Loucy (cell line): ENCODE results near the gene RBM33.

Experiments
- H2AFZ ChIP-seq: fragments of 200-600 bp; sonication (generic); 2 replicates; pipeline ENCODE4 v1.6.0; 2016; ENCODE audit warnings: antibody characterized with exemption, mild to moderate bottlenecking, low read length, moderate library complexity
- H3F3A ChIP-seq: fragments of 200-600 bp; 2 replicates; pipeline ENCODE4 v1.6.0; 2016; ENCODE audit warnings: antibody characterized with exemption, low read depth, mild to moderate bottlenecking
- H3K27me3 ChIP-seq: fragments of 200-600 bp; sonication (generic); 2 replicates; pipeline ENCODE4 v1.6.1; 2014; ENCODE audit warnings: low read length, mild to moderate bottlenecking; ENCODE audit not compliant: insufficient read depth, poor library complexity, severe bottlenecking
- H3K36me3 ChIP-seq: fragments of 200-600 bp; sonication (generic); 2 replicates; pipeline ENCODE4 v1.6.1; 2016; ENCODE audit warnings: low read length; ENCODE audit not compliant: insufficient read depth
- H3K4me1 ChIP-seq: fragments of 200-600 bp; sonication (generic); 2 replicates; pipeline ENCODE4 v1.5.1; 2014; ENCODE audit warnings: low read length, mild to moderate bottlenecking; ENCODE audit not compliant: insufficient read depth, poor library complexity, severe bottlenecking
- H3K4me2 ChIP-seq: fragments of 200-600 bp; sonication (generic); 2 replicates; pipeline ENCODE4 v1.6.0; 2014; ENCODE audit warnings: antibody characterized with exemption, low read length, low read depth, mild to moderate bottlenecking; ENCODE audit not compliant: poor library complexity, severe bottlenecking
- H3K4me3 ChIP-seq: fragments of 200-600 bp; sonication (generic); 2 replicates; pipeline ENCODE4 v1.5.1; 2014; ENCODE audit warnings: low read length, mild to moderate bottlenecking, mixed read lengths; ENCODE audit not compliant: poor library complexity, severe bottlenecking
- H3K79me2 ChIP-seq: fragments of 200-600 bp; sonication (generic); 2 replicates; pipeline ENCODE4 v1.6.1; 2014; ENCODE audit warnings: low read length; ENCODE audit not compliant: insufficient read depth
- H3K9ac ChIP-seq: fragments of 200-600 bp; sonication (generic); 2 replicates; pipeline ENCODE4 v1.6.0; 2014; ENCODE audit warnings: mild to moderate bottlenecking, low read depth, low read length, moderate library complexity; ENCODE audit not compliant: poor library complexity, severe bottlenecking
- H3K9me2 ChIP-seq: fragments of 200-600 bp; sonication (generic); replicated peaks from 2 replicates; pipeline ENCODE4 v1.6.1; 2016; ENCODE audit warnings: low read depth, low read length, mixed read lengths
- H3K9me3 ChIP-seq: fragments of 200-600 bp; sonication (generic); 2 replicates; pipeline ENCODE4 v1.6.1; 2014; ENCODE audit warnings: mild to moderate bottlenecking, antibody characterized with exemption, low read length, low read depth; ENCODE audit not compliant: insufficient read depth
- H4K20me1 ChIP-seq: fragments of 200-600 bp; sonication (generic); 2 replicates; pipeline ENCODE4 v1.6.0; 2014; ENCODE audit warnings: antibody characterized with exemption, low read length, mild to moderate bottlenecking; ENCODE audit not compliant: insufficient read depth, poor library complexity, severe bottlenecking
- EZH2phosphoT487 ChIP-seq: fragments of 200-600 bp; IDR thresholded peaks from 2 replicates; pipeline ENCODE4 v1.6.1; 2018; ENCODE audit warnings: antibody characterized with exemption, mild to moderate bottlenecking, moderate library complexity, borderline replicate concordance
- TF ChIP-seq, protein P1 (sequence below): fragments of 200-600 bp; sonication (generic); conservative IDR thresholded peaks from 2 replicates; pipeline ENCODE4 v1.5.1; 2014; ENCODE audit warnings: mild to moderate bottlenecking, antibody characterized with exemption, low read length

The RBM33 gene

DNA sequence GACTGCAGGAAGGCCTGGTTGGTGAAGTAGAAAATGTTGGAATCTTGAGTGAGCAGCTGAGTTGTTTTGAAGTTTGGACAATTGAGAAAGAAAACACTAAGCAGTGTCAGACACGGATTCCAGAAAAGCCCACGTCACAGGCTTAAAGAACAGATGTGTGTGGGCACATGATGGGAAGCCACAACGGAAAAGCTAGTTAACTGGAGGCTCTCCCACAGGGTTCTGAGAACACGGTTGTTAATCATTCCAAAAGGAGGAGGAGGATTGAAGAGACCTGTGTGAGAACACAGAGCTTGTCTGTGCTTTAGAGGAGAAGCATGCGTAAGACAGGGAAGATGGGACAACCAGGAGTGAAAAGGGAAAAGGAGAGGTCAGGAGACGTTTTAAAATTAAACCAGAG, 125.2 kb downstream of the RBM33 start:
- H3K27me3 ChIP-seq: no peaks in the 10 kb centered on the region
- peaks cover 8% of the 10 kb centered on the region for H3F3A ChIP-seq
- no peak overlapping the region for H3K9ac ChIP-seq
- H3K4me1 ChIP-seq: peaks cover 29% of the 10 kb centered on the region
- no peak overlapping the region for H2AFZ ChIP-seq
- TF ChIP-seq EZH2phosphoT487: no peak
- TF ChIP-seq, protein P1, sequence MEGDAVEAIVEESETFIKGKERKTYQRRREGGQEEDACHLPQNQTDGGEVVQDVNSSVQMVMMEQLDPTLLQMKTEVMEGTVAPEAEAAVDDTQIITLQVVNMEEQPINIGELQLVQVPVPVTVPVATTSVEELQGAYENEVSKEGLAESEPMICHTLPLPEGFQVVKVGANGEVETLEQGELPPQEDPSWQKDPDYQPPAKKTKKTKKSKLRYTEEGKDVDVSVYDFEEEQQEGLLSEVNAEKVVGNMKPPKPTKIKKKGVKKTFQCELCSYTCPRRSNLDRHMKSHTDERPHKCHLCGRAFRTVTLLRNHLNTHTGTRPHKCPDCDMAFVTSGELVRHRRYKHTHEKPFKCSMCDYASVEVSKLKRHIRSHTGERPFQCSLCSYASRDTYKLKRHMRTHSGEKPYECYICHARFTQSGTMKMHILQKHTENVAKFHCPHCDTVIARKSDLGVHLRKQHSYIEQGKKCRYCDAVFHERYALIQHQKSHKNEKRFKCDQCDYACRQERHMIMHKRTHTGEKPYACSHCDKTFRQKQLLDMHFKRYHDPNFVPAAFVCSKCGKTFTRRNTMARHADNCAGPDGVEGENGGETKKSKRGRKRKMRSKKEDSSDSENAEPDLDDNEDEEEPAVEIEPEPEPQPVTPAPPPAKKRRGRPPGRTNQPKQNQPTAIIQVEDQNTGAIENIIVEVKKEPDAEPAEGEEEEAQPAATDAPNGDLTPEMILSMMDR: no peak
- H4K20me1 ChIP-seq: no peaks in the 10 kb centered on the region
- no peak overlapping the region for H3K4me3 ChIP-seq
- no peaks in the 10 kb centered on the region for H3K9me3 ChIP-seq
- H3K9me2 ChIP-seq: no peaks in the 10 kb centered on the region
- peaks cover 89% of the 10 kb centered on the region for H3K36me3 ChIP-seq
- peaks cover 24% of the 10 kb centered on the region; the same call in 1 of the 2 replicates for H3K79me2 ChIP-seq
- no peak overlapping the region for H3K4me2 ChIP-seq

DNA sequence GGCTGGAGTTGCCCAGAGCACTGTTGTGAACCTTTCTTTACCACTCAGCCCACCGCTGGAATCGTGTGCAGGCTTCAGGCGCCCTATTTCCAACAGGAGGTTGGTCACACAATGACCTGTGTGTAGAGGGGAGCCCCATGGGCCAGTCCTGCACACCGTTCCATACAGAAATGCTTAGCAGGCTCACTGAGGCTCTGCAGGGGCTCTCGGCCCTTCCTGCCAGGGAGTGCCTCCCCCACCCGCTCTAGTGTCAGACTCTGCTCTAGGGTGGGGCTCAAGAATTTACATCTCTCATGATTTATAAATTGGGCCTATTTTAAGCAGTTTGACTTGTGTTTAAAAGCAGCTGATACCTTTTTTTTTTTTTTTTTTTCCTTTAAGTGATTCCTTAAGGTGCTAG, 125.8 kb downstream of the RBM33 start:
- Histone ChIP-seq H3K79me2 (peaks cover 24% of the 10 kb centered on the region; the same call in 1 of the 2 replicates), H3K9me2 (no peaks in the 10 kb centered on the region), H2AFZ (no peak overlapping the region), H3K4me2 (no peak overlapping the region), H3K4me3 (no peak overlapping the region), H3K9ac (no peak overlapping the region), H3K36me3 (peaks cover 89% of the 10 kb centered on the region), H3K27me3 (no peaks in the 10 kb centered on the region), H4K20me1 (no peaks in the 10 kb centered on the region), H3K4me1 (peaks cover 24% of the 10 kb centered on the region), H3K9me3 (no peaks in the 10 kb centered on the region), H3F3A (peaks cover 2% of the 10 kb centered on the region; the same call in 1 of the 2 replicates)
- no peak for TF ChIP-seq EZH2phosphoT487
- TF ChIP-seq, protein P1: no peak

DNA sequence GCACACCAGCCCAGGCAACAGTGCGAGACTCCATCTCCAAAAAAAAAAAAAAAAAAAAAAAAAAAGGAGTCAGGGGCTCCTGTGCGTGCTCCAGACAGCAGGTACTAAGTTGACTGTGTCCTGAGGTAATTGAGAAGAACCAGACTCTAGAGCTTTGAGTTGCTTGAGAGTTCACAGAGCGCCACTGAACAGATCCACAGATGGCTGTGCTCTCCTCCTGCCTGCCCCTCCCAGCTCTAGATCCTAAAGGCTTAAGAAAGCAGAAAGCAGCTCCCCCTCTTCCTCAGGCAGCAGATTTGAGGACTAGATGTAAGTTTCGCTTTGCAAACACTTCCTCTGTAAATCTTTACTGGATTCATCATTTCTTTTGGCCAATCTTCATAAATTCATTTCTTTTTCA, 129.1 kb downstream of the RBM33 start:
- Histone ChIP-seq H3K9ac (no peak overlapping the region), H3K27me3 (no peaks in the 10 kb centered on the region), H4K20me1 (no peaks in the 10 kb centered on the region), H3F3A (no peaks in the 10 kb centered on the region), H3K9me3 (no peaks in the 10 kb centered on the region), H3K4me2 (no peak overlapping the region), H3K9me2 (no peaks in the 10 kb centered on the region), H2AFZ (no peak overlapping the region), H3K4me1 (no peaks in the 10 kb centered on the region), H3K4me3 (no peak overlapping the region), H3K79me2 (peaks cover 5% of the 10 kb centered on the region; the same call in 1 of the 2 replicates), H3K36me3 (peaks cover 90% of the 10 kb centered on the region; the same call in 1 of the 2 replicates)
- TF ChIP-seq, protein P1: no peak
- no peak for TF ChIP-seq EZH2phosphoT487
